ENCODE data around the gene FMNL2. TPM values are rescaled to one million over a fixed set of nuclear protein-coding genes. Genes with fewer than 3 reads are reported as not detected.

Gene FMNL2
- total RNA-seq, 1 experiment from 2014 or later: 98.0 TPM

DNA sequence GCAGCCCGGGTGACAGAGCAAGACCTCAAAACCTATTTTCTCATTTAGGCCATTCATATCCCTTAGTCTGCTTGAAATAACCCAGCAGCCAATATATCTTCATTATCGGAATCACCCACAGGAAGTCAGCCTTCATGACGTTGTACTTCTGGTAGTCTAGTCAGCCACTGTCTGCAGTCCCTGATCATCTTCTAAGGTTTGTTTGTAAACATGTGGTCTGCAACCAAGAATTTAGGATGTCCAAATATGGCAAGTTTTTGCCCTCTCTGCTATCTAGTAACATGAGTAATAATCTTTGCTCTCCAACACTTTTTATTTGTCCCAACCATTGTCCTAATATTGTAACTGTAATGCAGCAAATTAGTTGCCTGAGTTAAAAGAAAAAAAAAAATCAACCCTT, 289.8 kb downstream of the FMNL2 start:
- DNase-seq (ENCODE audit: extremely low read depth, low read depth): no peak

GRCh38 chr2:152626911-152627339, 292.0 kb downstream of the FMNL2 start:
- no peak for DNase-seq (ENCODE audit: extremely low read depth, low read depth)

DNA sequence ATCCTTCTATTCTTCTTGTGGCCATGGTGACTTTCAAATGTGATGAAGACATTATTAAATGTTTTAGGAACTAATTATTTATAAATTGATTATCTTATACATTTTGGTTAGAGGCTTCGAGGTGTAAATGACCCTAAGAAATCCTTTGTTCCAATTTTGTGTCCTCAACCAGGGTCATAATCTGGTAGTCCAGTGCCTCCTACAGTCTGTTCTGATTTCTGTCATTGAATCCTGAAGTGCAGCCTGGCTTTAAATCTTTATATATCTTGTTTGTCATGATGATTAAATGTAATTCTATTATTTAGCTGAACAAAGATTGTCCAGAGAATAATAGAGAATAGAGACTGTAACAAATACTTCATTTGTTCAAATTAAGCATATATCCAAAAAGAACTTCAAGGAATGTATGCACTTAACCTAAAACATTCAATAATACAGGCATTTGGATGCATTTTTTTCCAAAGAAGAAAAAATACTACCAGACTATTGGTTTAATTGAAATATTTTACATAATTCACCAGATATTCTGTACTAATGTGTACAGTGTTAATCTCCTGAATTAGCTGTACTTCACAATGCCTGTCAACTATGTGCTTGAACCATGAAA, 292.5 kb downstream of the FMNL2 start:
- peak; percentile 26 for DNase-seq (ENCODE audit: extremely low read depth, low read depth)

DNA sequence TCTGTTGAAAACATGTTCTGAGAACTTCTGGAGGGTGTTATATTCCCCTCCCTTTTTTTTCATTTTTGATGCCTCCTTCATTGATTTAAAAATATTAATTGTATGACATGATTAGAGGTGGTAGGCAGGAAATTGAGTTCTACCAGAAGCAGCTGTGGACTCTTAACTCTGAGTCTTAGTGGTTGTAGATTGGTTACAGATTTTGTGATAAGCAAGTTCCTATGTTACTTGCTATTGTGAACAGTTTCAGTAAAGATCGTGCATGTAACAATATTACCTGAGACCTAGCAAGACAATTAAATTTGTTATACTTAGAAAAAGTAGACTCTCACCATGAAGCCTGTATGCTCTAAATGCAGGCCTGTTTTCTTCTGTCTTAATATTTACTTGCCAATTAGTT, 294.2 kb downstream of the FMNL2 start:
- no peak for DNase-seq (ENCODE audit: extremely low read depth, low read depth)

GRCh38 chr2:152630466-152630865, 295.5 kb downstream of the FMNL2 start:
- no peak for DNase-seq (ENCODE audit: extremely low read depth, low read depth)

DNA sequence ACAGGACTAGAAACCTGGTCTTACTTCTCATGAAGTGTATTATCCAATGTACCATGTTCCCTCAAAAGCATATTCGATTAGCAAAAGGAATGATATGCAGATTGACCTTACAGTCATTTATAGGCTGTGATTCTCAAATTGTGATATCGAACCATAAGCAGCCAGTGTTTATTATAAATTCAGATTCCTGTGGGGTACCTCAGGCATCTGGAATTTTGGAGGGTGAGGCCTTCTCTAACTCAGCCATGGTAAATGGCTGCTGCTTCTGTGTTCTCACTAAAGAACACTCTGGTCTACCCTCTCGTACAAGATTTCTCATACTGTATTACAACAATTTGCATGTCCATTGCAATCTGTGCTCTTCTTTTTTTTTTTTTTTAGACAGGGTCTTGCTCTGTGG, 297.8 kb downstream of the FMNL2 start:
- DNase-seq (ENCODE audit: extremely low read depth, low read depth): no peak

DNA sequence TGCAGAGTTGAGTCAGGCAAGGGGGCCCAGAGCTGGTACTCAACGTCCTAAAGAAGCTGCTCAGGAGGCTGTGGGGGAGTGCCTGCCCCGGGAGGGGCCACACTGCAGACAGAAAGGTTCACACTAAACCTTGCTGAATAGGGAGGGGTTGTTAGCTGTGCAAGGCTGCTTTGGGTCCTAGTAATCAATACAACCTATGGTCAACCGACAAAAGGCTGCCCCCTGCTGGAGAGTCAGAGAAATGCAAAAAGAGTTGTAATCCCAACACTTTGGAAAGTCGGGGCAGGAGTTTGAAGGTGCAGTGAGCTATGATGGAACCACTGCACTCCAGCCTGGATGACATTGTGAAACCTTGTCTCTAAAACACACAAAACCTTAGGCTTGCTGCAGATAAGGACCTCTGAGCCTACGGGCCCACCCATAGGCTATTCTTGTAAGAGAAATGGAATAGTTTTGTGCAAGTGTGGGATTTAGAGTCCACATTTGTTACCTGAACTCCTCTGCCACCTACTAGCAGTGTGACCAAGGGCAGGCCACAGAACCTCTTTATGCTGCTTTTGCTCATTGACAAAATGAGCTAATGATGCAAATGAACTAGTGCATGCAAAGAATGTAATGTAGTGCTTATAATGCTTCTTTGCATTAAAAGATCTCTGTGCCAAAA, 300.8 kb downstream of the FMNL2 start:
- DNase-seq (ENCODE audit: extremely low read depth, low read depth): peak; percentile 59

DNA sequence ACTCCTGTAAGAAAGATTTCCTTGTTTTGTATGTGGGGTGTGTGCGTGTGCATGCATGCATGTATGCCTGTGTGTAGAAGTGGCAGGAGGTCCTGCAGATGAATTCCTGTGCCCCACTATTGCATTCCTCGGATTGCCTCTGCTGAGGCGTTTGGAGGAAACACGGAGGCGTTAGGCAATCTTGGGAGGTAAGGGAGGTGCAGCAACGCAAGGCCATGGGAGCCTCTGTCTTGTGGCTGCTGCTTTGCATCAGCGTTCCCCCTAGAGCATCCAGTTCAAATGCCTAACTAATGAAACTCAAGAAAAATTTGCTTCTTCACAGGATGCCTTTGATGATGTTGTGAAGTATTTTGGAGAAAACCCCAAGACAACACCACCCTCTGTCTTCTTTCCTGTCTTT, 302.3 kb downstream of the FMNL2 start:
- DNase-seq (ENCODE audit: extremely low read depth, low read depth): no peak

GRCh38 chr2:152638056-152638455, 303.1 kb downstream of the FMNL2 start:
- DNase-seq (ENCODE audit: extremely low read depth, low read depth): no peak

DNA sequence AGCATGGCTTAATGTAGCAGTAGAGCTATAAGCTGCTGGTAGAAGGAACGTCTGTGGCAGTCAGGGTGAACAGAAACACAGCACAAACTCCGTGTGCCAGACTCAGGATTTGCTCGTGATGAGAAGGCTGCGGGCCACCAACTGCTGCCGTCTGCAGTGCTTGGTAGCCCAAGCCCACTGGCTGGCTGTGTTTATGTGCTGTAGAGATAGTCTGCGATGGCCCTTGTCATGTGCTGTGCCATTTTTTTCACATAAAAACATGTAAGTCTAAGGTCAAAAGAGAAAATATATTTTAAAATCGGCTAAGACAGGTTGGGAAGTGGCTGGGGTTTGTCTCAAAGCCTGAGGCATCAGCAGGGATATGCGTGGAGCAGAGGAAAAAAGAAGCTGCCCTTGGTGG, 303.6 kb downstream of the FMNL2 start:
- DNase-seq (ENCODE audit: extremely low read depth, low read depth): no peak

- DNase-seq (ENCODE audit: extremely low read depth, low read depth): no peak
Observed at GRCh38 chr2:152644189-152644873, 309.4 kb downstream of the FMNL2 start.

GRCh38 chr2:152646264-152646663, 311.3 kb downstream of the FMNL2 start:
- DNase-seq (ENCODE audit: extremely low read depth, low read depth): no peak

DNA sequence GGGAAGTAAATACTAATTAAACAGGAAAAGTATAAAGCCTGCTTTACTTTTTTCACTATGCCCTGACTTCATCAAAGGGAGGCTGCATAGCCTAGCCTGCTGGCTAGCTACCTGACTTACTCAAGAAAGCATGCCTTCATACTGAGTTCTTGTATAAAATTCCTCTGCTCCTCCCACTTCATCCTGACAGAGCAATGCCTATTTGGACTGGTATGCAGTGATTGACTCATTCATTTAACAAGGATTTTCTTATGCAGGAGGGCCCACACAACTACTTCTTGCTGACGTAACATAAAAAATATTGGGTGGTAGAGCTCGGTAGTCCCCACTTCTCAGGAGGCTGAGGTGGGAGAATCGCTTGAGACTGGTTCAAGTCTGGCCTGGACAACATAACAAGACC, 311.8 kb downstream of the FMNL2 start:
- no peak for DNase-seq (ENCODE audit: extremely low read depth, low read depth)

DNA sequence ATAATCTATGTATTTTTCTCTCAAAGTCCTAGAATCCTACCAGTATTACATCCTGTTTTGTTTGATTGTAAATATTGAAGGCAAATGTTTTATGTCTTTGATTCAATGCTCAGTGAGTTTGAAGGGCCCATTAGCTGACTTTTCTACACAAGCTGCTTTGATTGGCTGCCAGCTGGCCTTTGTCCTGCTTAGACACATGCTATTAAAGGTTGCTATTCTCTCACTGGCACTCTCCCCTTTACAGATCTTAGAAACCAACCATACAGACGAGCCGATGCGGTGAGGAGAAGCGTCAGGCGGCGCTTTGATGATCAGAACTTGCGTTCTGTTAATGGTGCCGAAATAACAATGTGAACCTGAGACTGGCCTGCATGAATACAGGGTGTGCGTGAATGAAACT, 312.6 kb downstream of the FMNL2 start:
- DNase-seq (ENCODE audit: extremely low read depth, low read depth): no peak

- DNase-seq (ENCODE audit: extremely low read depth, low read depth): no peak
Observed at GRCh38 chr2:152648336-152648735, 313.4 kb downstream of the FMNL2 start.

DNA sequence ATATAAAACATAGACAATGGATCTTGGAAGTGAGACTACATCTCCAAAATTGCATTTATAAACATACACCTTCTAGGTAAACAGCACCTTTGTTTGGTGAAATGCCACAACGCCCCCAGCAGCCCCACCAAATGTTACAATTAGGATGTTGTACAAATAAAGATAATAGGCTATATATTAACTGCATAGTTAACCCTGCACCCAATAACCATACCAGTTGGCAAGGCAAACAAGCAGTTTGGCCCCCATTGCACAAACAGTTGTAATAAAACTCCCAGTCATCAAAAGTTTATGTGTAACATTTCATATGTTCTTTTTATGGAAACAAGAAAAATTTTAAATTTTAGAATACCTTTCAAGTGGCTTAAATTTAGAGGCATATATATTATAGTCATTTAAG, 315.0 kb downstream of the FMNL2 start:
- DNase-seq (ENCODE audit: extremely low read depth, low read depth): no peak

GRCh38 chr2:152650768-152651371, 315.9 kb downstream of the FMNL2 start:
- DNase-seq (ENCODE audit: extremely low read depth, low read depth): no peak

DNA sequence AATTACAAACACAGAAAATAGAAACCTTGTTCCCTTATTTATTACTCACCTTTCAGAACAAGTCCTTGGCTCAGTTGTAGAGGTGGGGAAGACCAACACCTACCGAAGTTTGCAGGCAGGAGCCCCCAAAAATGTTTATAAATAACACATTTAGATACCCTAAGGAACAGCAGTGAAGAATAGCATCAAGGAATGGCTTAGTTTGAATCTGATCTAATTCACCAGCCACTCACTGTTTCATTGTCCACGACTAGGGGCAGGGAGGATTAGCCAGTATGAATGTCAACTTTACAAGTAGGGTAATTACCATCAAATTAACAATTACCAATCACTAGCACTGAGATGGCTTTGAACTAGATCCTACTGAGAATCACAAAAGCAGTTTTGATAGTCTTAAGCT, 316.9 kb downstream of the FMNL2 start:
- no peak for DNase-seq (ENCODE audit: extremely low read depth, low read depth)

GRCh38 chr2:152655880-152656279, 320.9 kb downstream of the FMNL2 start:
- no peak for DNase-seq (ENCODE audit: extremely low read depth, low read depth)

DNA sequence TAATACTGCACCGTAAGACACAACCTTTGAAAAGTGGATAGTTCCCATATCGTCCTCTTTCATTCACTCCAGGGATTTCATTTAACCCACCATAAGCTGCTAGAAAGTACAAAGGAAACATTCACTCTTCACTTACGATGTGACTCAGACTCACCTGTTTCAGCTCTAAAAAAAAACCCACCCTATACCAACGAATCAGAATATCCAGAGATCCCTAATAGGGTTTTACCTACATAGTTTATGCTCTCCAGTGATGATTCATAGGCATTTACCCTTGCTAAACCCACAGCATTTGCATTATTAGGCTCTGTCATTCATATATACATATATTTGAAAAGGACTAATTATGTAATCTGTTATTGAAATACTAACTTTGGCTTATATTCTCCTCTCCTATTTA, 322.1 kb downstream of the FMNL2 start:
- DNase-seq (ENCODE audit: extremely low read depth, low read depth): no peak

- no peak for DNase-seq (ENCODE audit: extremely low read depth, low read depth)
Observed at GRCh38 chr2:152658221-152658620, 323.2 kb downstream of the FMNL2 start.

GRCh38 chr2:152661076-152661475, 326.1 kb downstream of the FMNL2 start:
- no peak for DNase-seq (ENCODE audit: extremely low read depth, low read depth)

Measured in NCI-H460 (cell line).